Smooth muscle cell (in vitro differentiated cells): ENCODE results near the gene CAMK2A. TPM values are rescaled to one million over a fixed set of nuclear protein-coding genes. Genes with fewer than 3 reads are reported as not detected.
"Not testable (repeated sequence)": the region's sequence is repeated elsewhere in the genome, so short reads cannot be mapped to it uniquely, and the experiment has no call there.

Experiments
- DNase-seq: peaks from one replicate; lab custom pipeline; 2025; ENCODE audit not compliant: unreplicated experiment; lab: John Stamatoyannopoulos, UW
- H2AFZ ChIP-seq: fragments of 200-600 bp; sonication (generic); 2 replicates; pipeline ENCODE4 v1.6.0; 2016; ENCODE audit warnings: antibody characterized with exemption, low read depth, mild to moderate bottlenecking
- H3F3A ChIP-seq: fragments of 200-600 bp; sonication (generic); 2 replicates; pipeline ENCODE4 v1.6.0; 2017; ENCODE audit warnings: antibody characterized with exemption, low read depth
- H3K27ac ChIP-seq: fragments of 200-600 bp; sonication (generic); 2 replicates; pipeline ENCODE4 v1.5.1; 2016; ENCODE audit warnings: low read depth, mild to moderate bottlenecking
- H3K27me3 ChIP-seq: fragments of 200-600 bp; sonication (generic); 2 replicates; pipeline ENCODE4 v1.6.1; 2016; ENCODE audit warnings: low read depth, mild to moderate bottlenecking
- H3K36me3 ChIP-seq: fragments of 200-600 bp; sonication (generic); 2 replicates; pipeline ENCODE4 v1.5.1; 2016; ENCODE audit warnings: low read depth
- H3K4me1 ChIP-seq: fragments of 200-600 bp; sonication (generic); 2 replicates; pipeline ENCODE4 v1.5.1; 2016; ENCODE audit warnings: low read depth
- H3K4me2 ChIP-seq: fragments of 200-600 bp; sonication (generic); 2 replicates; pipeline ENCODE4 v1.6.0; 2016; ENCODE audit warnings: mild to moderate bottlenecking
- H3K4me3 ChIP-seq: fragments of 200-600 bp; sonication (generic); 2 replicates; pipeline ENCODE4 v1.5.1; 2016; ENCODE audit warnings: mild to moderate bottlenecking
- H3K79me2 ChIP-seq: fragments of 200-600 bp; sonication (generic); 2 replicates; pipeline ENCODE4 v1.6.0; 2016; ENCODE audit warnings: low read depth, mild to moderate bottlenecking
- H3K9ac ChIP-seq: fragments of 200-600 bp; sonication (generic); 2 replicates; pipeline ENCODE4 v1.6.0; 2016; ENCODE audit warnings: low read depth
- H3K9me3 ChIP-seq: fragments of 200-600 bp; sonication (generic); replicated peaks from 2 replicates; pipeline ENCODE4 v1.5.1; 2016; ENCODE audit warnings: low read depth
- H4K20me1 ChIP-seq: fragments of 200-600 bp; sonication (generic); 2 replicates; pipeline ENCODE4 v1.6.0; 2016; ENCODE audit warnings: low read depth
- WGBS: methylation state at CpG from one replicate; pipeline ENCODE4 v1.1.7; 2016; ENCODE audit warnings: low lambda C conversion rate; 5-methylcytosine and 5-hydroxymethylcytosine counted together
- polyA plus RNA-seq: library from polyadenylated mRNA; unstranded; fragments of >200 nt; fragmentation: Nextera tagmentation; extraction: Ambion mirVana; gene quantifications from 2 replicates; pipeline ENCODE4 v1.2.1, GENCODE V29; 2016
- total RNA-seq: library from RNA; depleted of rRNA; stranded (reverse); fragments of >200 nt; gene quantifications from 2 replicates; pipeline ENCODE4 v1.2.3, GENCODE V29; 2014
- TF ChIP-seq, protein P1 (sequence below): fragments of 200-600 bp; sonication (generic); IDR thresholded peaks from 2 replicates; pipeline ENCODE4 v1.5.1; 2017; ENCODE audit warnings: borderline replicate concordance, mild to moderate bottlenecking, antibody characterized with exemption; ENCODE audit not compliant: insufficient read depth, poor library complexity, severe bottlenecking

The CAMK2A gene
- total and polyA plus RNA-seq, 2 experiments from 2014 or later: 0.83 to 1.6 TPM

DNA sequence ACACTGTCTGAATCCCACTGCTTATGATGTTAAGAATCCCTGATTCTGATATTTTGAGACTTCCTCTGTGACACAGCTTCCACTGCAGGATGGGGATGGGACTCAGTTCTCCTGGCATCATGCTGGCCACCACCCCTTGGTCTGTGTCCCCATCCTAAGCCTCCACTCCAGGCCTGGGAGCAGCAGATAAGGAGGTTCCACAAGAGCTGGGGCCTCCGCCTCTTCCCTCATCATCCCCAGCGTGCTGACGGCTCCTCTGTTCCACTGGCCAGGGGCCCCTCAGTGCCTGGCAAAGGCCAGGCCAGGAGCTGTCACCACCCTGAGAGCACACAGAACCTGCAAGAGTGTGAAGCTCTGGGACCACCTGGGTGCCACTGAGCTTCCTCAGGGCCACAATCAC lies 40.6 kb downstream of the CAMK2A start:
- WGBS: 95% methylated on average over 3 of the region's 3 CpGs
- H2AFZ ChIP-seq: no peak overlapping the region
- no peak overlapping the region for H3K9ac ChIP-seq
- H3K4me3 ChIP-seq: no peak overlapping the region
- H3K9me3 ChIP-seq: no peaks in the 10 kb centered on the region
- no peaks in the 10 kb centered on the region for H3K36me3 ChIP-seq
- H3K27ac ChIP-seq: no peak overlapping the region
- no peak overlapping the region for H3K4me2 ChIP-seq
- H3K27me3 ChIP-seq: no peaks in the 10 kb centered on the region
- no peaks in the 10 kb centered on the region for H4K20me1 ChIP-seq
- no peaks in the 10 kb centered on the region for H3K79me2 ChIP-seq
- no peak for DNase-seq
- peaks cover 4% of the 10 kb centered on the region for H3K4me1 ChIP-seq
- TF ChIP-seq, protein P1, sequence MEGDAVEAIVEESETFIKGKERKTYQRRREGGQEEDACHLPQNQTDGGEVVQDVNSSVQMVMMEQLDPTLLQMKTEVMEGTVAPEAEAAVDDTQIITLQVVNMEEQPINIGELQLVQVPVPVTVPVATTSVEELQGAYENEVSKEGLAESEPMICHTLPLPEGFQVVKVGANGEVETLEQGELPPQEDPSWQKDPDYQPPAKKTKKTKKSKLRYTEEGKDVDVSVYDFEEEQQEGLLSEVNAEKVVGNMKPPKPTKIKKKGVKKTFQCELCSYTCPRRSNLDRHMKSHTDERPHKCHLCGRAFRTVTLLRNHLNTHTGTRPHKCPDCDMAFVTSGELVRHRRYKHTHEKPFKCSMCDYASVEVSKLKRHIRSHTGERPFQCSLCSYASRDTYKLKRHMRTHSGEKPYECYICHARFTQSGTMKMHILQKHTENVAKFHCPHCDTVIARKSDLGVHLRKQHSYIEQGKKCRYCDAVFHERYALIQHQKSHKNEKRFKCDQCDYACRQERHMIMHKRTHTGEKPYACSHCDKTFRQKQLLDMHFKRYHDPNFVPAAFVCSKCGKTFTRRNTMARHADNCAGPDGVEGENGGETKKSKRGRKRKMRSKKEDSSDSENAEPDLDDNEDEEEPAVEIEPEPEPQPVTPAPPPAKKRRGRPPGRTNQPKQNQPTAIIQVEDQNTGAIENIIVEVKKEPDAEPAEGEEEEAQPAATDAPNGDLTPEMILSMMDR: no peak
- H3F3A ChIP-seq: no peaks in the 10 kb centered on the region

DNA sequence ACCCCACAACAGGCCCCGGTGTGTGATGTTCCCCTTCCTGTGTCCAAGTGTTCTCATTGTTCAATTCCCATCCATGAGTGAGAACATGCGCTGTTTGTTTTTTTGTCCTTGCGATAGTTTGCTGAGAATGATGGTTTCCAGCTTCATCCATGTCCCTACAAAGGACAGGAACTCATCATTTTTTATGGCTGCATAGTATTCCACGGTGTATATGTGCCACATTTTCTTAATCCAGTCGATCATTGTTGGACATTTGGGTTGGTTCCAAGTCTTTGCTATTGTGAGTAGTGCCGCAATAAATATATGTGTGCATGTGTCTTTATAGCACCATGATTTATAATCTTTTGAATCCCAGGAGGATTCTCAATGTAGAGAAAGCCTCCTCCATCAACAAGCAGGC lies 41.1 kb downstream of the CAMK2A start:
- not testable (repeated sequence) for H3K36me3 ChIP-seq, H3K27me3 ChIP-seq, H3F3A ChIP-seq, H3K9me3 ChIP-seq, H3K4me2 ChIP-seq, H3K79me2 ChIP-seq, H3K9ac ChIP-seq, H4K20me1 ChIP-seq, H3K4me1 ChIP-seq, H3K4me3 ChIP-seq, H3K27ac ChIP-seq, DNase-seq, H2AFZ ChIP-seq
- WGBS: 88% methylated on average over 5 of the region's 6 CpGs

DNA sequence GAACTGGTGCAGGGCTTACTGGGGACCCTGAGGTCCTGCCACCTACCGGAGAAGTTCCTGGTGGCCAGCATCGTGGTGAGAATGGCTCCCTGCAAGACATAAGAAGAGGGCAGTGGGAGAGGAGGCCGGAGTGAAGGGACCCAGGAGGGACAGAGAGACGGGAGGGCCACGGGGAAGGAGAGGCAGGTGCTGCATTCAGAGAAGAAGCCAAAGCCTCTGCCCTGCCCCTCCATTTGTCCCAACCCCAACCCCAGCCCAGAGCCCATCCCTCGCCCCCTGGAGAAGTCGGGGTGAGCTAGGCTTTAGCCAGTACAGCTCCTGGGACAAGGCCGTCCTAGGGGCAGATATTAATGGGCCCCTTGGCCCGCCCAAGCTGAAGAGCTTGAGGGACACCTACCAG lies 41.8 kb downstream of the CAMK2A start:
- Histone ChIP-seq H3K9me3 (no peaks in the 10 kb centered on the region), H3K4me2 (no peak overlapping the region), H3F3A (no peaks in the 10 kb centered on the region), H2AFZ (no peak overlapping the region), H3K27me3 (no peaks in the 10 kb centered on the region), H4K20me1 (no peaks in the 10 kb centered on the region), H3K27ac (no peak overlapping the region), H3K36me3 (no peaks in the 10 kb centered on the region), H3K4me1 (peaks cover 14% of the 10 kb centered on the region), H3K4me3 (no peak overlapping the region), H3K79me2 (no peaks in the 10 kb centered on the region), H3K9ac (no peak overlapping the region)
- TF ChIP-seq, protein P1: no peak
- WGBS: 98% methylated on average over 9 of the region's 9 CpGs
- no peak for DNase-seq

DNA sequence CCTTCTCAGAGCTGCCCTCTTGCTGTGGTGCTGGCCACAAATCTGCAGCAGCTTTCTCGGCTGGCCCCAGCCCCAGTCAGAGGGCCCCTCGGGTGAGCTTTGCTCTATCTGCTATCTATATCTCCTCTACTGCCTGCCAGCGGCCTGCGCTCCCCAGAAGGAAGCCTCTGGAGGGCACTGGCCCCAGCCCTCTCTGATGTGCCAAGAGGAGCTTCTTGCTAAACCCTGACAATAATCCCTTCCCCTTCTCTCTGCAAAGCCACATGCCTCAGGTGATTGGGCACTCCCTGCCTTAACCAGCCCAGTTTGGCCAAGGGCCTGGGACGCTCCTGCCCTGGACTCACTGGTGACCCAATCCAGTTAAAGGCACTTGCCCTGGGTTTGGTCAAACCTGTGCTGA lies 42.7 kb downstream of the CAMK2A start:
- H3K36me3 ChIP-seq: no peaks in the 10 kb centered on the region
- H3K4me3 ChIP-seq: no peak overlapping the region
- peaks cover 22% of the 10 kb centered on the region for H3K4me1 ChIP-seq
- WGBS: 56% methylated on average over 5 of the region's 5 CpGs
- no peaks in the 10 kb centered on the region for H3K9me3 ChIP-seq
- no peaks in the 10 kb centered on the region for H3K27me3 ChIP-seq
- TF ChIP-seq, protein P1: no peak
- H2AFZ ChIP-seq: no peak overlapping the region
- no peak overlapping the region for H3K27ac ChIP-seq
- no peaks in the 10 kb centered on the region for H3F3A ChIP-seq
- no peak for DNase-seq
- no peak overlapping the region for H3K9ac ChIP-seq
- H4K20me1 ChIP-seq: no peaks in the 10 kb centered on the region
- H3K79me2 ChIP-seq: no peaks in the 10 kb centered on the region
- H3K4me2 ChIP-seq: no peak overlapping the region
